Ecto neural progenitor cell (in vitro differentiated cells): ENCODE results near the gene TAF10.

ENCODE experiments used
- DNase-seq: peaks from one replicate; pipeline ENCODE4 v3.0.0-alpha.2; 2018; ENCODE audit warnings: low spot score

The TAF10 gene

DNA sequence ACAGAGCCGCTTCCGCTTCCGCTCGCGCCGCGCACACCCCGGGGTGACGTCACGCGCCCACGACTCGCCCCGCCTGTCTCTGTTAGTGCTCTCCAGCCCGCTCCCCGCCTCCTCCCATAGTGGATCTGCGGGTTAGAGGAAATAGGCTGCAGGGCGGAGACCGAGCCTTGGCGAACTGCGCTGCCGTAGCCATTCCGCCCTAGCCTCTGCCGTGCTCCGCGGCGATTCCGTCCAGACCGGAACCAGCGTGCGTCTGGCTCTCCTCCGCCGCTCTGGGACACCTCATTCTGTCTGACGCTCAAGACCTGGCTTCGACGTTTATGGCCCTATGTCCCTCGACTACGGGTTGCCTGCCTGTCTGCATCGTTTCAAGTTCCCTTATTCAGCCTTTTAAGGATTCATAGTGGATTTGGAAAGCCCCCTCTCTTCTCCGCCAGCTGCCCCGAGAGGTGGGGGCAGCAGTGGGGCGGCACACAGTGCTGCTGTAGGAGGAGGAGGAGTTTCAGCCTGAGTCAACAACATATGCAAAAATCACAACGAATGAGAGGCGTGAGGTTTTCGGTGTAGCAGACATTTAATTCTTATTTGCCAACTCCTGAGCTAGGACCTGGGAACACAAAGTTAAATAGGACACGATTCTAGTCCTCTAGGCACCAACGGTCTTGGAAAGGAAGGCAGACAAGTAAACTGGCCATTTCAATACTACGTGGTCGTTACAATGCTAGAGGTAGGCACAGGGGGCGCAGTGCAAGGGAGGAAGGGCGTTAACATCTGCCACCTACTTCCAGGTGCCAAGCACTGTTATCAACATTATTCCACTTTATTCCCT is at the start of gene TAF10:
Gene TAF10, minus strand, starts transcription at position 4 of the 829 bp plus-strand sequence. CDS start 27 bp downstream, outside the sequence.
- DNase-seq, result peak; percentile 95

DNA sequence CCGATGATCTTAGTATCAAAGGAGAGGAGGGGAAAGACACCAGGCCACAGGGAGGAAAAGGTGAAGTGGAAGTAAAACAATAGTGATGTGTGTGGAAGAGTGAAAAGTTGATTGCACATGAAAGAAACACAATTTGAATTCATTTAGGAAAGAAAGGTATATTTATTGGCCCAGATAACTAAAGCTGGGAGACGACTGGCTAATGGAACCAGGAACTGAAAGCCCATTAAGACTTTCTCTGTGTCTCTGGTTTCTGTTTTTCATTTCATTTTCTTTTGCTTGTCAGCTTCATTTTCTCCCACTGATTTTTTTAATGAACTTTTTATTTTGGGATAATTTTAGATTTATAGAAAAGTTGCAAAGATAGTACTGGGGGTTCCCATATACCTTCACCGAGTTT is 48.7 kb upstream of the TAF10 start:
- no peak for DNase-seq

DNA sequence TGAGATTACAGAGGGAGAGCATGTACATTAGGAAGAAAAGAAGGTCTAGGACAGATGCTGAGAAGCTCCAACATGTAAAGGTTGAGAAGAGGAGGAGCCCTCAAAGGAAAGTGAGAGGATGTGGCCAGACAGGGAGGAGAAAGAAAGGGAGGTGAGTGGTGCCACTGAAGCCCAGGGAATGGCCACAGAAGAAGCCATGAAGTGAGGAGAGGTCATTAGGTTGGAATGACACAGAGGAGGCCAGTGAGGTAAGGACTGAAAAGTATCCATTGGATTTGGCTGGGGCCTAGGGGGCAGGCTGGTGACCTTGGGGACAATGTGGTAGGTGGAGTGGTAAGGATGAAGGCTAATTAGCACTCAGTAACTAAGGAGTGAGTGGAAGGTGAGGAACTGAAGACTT is 46.6 kb upstream of the TAF10 start:
- no peak for DNase-seq

- no peak for DNase-seq
Observed at GRCh38 chr11:6657346-6657745, 45.3 kb upstream of the TAF10 start.

DNA sequence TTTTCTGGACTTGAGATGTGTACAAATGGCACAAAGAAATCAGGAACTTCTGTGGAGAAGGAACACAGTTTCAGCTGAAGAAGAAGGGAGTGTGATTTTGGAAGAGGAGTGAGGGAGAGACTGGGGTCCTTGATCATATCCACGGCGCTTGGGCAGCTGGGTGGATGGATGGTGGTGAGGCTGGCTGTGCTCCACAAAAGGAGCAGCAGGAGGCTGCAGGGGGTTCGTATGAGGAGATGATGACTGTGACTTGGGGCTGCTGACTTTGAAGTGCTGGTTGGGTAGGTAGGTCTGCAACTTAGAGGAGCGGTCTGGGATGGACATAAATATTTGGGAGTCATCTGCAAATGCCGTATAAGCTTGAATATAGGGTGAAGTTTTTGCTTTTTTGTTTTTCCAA is 44.9 kb upstream of the TAF10 start:
- DNase-seq, result no peak

DNA sequence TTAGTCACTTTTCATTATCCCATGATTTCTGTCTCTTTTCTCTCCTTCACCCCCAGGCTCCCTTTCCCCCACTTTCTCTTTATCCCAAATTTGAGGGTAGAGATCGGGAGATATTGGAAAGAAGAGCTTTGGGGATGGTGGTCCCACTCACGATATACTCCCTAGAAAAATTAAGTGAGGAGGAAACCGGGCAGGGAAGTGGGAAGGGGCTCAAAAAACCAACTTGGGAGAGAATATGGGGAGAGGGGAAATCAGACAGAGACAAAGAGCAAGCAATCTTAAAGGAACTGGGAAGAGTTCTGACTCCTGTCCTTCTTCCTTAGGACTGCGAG is 44.5 kb upstream of the TAF10 start:
- no peak for DNase-seq

- peak; percentile 69 for DNase-seq
Observed at GRCh38 chr11:6655790-6656583, 44.0 kb upstream of the TAF10 start, which contains the start of gene DCHS1. Gene DCHS1 (minus strand): TSS chr11:6655809. CDS start chr11:6641613, 14,196 bp downstream.

- peak; percentile 65 for DNase-seq
Observed at GRCh38 chr11:6655020-6655789, 43.2 kb upstream of the TAF10 start.

- DNase-seq, result no peak
Observed at GRCh38 chr11:6654281-6655019, 42.4 kb upstream of the TAF10 start.

GRCh38 chr11:6653656-6654055 is 41.6 kb upstream of the TAF10 start:
- DNase-seq, result no peak

- no peak for DNase-seq
Observed at GRCh38 chr11:6653097-6653496, 41.1 kb upstream of the TAF10 start.

GRCh38 chr11:6652182-6652581 is 40.2 kb upstream of the TAF10 start:
- DNase-seq, result no peak

DNA sequence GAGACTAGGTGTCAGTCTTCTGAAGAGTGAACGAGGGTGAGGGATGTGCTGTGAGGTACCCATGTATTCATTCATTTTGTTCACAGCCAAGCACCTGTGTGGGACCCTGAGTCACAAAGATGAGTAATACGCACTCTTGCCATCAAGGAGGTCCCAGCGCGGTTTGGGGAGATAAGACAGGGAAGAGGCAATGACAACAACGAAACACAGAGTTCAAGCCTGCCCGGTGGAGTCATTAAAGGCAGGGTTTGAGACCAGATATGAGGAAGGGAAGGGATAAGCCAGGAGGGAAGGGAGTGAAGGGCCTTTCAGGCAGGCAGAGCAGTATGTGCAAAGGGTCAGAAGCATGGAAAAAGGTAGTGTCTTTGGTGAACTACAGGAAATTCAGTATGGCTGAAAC is 39.0 kb upstream of the TAF10 start:
- DNase-seq, result no peak

- DNase-seq, result no peak
Observed at GRCh38 chr11:6650104-6650503, 38.1 kb upstream of the TAF10 start.

- DNase-seq, result no peak
Observed at GRCh38 chr11:6648501-6648900, 36.5 kb upstream of the TAF10 start.

- DNase-seq, result no peak
Observed at GRCh38 chr11:6647836-6648235, 35.8 kb upstream of the TAF10 start.

DNA sequence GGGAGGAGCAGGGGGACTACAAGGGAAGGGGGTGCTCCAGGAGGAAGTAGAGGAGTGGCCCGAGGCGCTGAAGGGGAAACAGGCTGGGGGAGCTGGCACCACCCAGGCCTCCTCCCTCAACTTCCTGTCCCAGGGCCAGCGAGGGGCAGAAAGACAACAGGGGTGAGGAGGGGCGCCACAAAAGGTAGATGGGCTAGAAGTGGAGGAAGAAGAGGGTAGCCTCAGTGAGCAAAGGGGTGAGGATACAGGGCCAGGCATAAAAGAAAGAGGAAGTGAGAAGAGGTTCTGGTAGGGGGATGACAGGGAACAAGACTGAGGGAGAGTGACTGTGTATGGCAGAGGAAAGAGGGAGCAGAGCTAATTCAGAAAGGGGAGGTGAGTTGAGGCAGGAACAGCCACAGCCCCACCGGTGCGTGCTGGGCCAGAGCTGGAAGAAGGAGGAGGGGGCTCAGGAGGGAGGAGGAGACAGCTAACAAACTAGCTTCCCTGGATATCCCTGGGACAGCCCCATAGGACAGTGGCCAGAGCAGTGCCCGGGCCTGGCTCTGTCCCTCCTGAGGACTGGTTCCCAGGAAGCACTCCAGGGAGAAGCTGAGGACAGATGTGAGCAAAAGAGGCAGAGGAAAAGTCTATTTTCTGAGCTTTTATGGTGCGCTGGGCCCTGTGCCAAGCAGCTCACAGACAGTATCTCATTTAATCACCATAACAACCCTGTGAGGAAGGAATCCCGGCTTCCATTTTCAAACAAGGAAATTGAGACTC is 35.1 kb upstream of the TAF10 start:
- no peak for DNase-seq

DNA sequence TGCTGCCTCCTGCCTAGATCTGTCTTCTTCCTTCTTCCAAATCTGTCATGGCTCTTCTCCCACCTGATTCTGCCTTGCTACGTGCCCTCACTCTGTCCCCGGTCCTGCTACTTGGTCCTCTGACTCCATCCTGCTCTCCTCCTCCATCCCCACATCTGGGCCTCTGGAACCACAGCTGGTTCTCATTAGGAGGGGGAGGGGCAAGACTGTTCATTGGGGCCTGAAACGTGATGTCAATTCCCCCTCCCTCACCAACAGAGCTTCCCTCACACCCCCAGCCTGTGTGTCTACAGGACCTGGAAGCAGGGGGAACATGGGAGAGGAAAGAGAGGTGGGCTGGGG is 34.5 kb upstream of the TAF10 start:
- DNase-seq, result no peak

DNA sequence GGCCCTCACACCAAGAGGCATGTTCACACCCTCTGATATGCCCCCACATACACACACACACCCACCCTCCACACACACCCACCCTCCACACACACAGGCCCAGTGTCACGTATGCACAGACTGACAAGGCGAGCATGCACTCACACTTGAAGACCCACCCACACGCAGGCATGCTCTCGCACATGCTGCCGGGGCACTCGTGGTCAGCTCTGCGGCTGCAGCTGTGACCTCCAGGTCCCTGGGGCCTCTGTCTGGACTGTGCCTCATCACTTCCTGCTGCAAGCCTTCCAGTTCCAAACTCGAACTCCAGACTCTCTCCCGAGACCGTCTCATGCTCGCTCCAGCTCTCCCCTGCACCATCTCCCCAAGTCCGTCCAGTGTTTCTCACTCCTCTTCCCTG is 34.1 kb upstream of the TAF10 start:
- DNase-seq, result no peak

- DNase-seq, result no peak
Observed at GRCh38 chr11:6642957-6643356, 30.9 kb upstream of the TAF10 start.

- no peak for DNase-seq
Observed at GRCh38 chr11:6640985-6641701, 29.1 kb upstream of the TAF10 start.
